IMR-90 (cell line): ENCODE measurements around the gene MPG. TPM values are rescaled to one million over a fixed set of nuclear protein-coding genes. Genes with fewer than 3 reads are reported as not detected.

Source experiments
- ATAC-seq: fragments of 200-7000 bp; cut with Tn5 transposase; 2 replicates; pipeline ENCODE4 v1.9.1; 2020; ENCODE audit warnings: low read depth, mild to moderate bottlenecking, moderate library complexity
- BruUV-seq: library from RNA; stranded (reverse); fragments of 400-500 nt; replicated peaks from 2 replicates; lab custom pipeline; 2021; lab: Mats Ljungman, UMichigan
- CTCF ChIA-PET: fragments of 300-600 bp; formaldehyde crosslinking; extraction: SDS; loops from one replicate; lab custom pipeline; 2021; ENCODE audit warnings: antibody characterized with exemption; lab: Yijun Ruan, JAX
- POLR2A ChIA-PET: fragments of 300-600 bp; sonication (Branson Sonifier 250); formaldehyde crosslinking; loops from one replicate; lab custom pipeline; 2022; ENCODE audit warnings: antibody characterized with exemption; ENCODE audit not compliant: unreplicated experiment; lab: Charles Lee
- DNase-seq: peaks from one replicate; pipeline ENCODE4 v3.0.0; 2013
- H2AFZ ChIP-seq: replicated peaks from 2 replicates; pipeline ENCODE3; 2013; ENCODE audit warnings: low read length, mild to moderate bottlenecking; ENCODE audit not compliant: poor library complexity
- H2AK5ac ChIP-seq: 2 replicates; pipeline ENCODE4 v1.6.1; 2013; ENCODE audit warnings: low read depth, low read length, inconsistent platforms
- H2AK9ac ChIP-seq: replicated peaks from 2 replicates; pipeline ENCODE3; 2013; ENCODE audit warnings: mild to moderate bottlenecking, low read depth, low read length, moderate library complexity; ENCODE audit not compliant: poor library complexity
- H2BK120ac ChIP-seq: 2 replicates; pipeline ENCODE4 v1.6.1; 2013; ENCODE audit warnings: low read depth, low read length, inconsistent platforms
- H2BK15ac ChIP-seq: 3 replicates; pipeline ENCODE4 v1.6.1; 2013; ENCODE audit warnings: low read depth, low read length, inconsistent platforms
- H2BK20ac ChIP-seq: 2 replicates; pipeline ENCODE4 v1.6.1; 2013; ENCODE audit warnings: low read depth, mild to moderate bottlenecking, inconsistent platforms, low read length, moderate library complexity
- H2BK5ac ChIP-seq: 2 replicates; pipeline ENCODE4 v1.6.1; 2013; ENCODE audit warnings: mild to moderate bottlenecking, low read depth, low read length, inconsistent platforms; ENCODE audit not compliant: poor library complexity, severe bottlenecking
- H3K14ac ChIP-seq: replicated peaks from 2 replicates; pipeline ENCODE4 v1.6.1; 2013; ENCODE audit warnings: low read depth, low read length, inconsistent platforms
- H3K18ac ChIP-seq: 2 replicates; pipeline ENCODE4 v1.6.1; 2013; ENCODE audit warnings: low read depth, low read length, control low read depth
- H3K23ac ChIP-seq: 2 replicates; pipeline ENCODE4 v1.6.1; 2013; ENCODE audit warnings: low read depth, low read length, inconsistent platforms
- H3K27ac ChIP-seq: 2 replicates; pipeline ENCODE4 v1.5.1; 2013; ENCODE audit warnings: mild to moderate bottlenecking, control low read depth, low read length; ENCODE audit not compliant: insufficient read depth
- H3K27me3 ChIP-seq: 2 replicates; pipeline ENCODE4 v1.6.1; 2013; ENCODE audit warnings: low read length; ENCODE audit not compliant: control insufficient read depth, insufficient read depth
- H3K36me3 ChIP-seq: 2 replicates; pipeline ENCODE4 v1.6.1; 2013; ENCODE audit warnings: low read length, mixed read lengths; ENCODE audit not compliant: control insufficient read depth, insufficient read depth
- H3K4ac ChIP-seq: 2 replicates; pipeline ENCODE4 v1.6.1; 2013; ENCODE audit warnings: low read depth, low read length, inconsistent platforms
- H3K4me1 ChIP-seq: 2 replicates; pipeline ENCODE4 v1.6.1; 2013; ENCODE audit warnings: low read length, mixed read lengths; ENCODE audit not compliant: control insufficient read depth, insufficient read depth
- H3K4me2 ChIP-seq: 2 replicates; pipeline ENCODE4 v1.6.1; 2013; ENCODE audit warnings: low read depth, mild to moderate bottlenecking, control low read depth, low read length, moderate library complexity
- H3K4me3 ChIP-seq: 2 replicates; pipeline ENCODE4 v1.5.1; 2013; ENCODE audit warnings: low read depth, mild to moderate bottlenecking, control low read depth, low read length, moderate library complexity; ENCODE audit not compliant: insufficient read depth
- H3K56ac ChIP-seq: 2 replicates; pipeline ENCODE4 v1.6.1; 2013; ENCODE audit warnings: low read length, inconsistent platforms; ENCODE audit not compliant: insufficient read depth; ENCODE audit errors: extremely low read depth
- H3K79me1 ChIP-seq, 2 experiments: 2 replicates each; pipeline ENCODE4 v1.6.1; 2013; ENCODE audit warnings: low read length in 2 of 2, inconsistent platforms in 1 of 2, low read depth in 1 of 2
- H3K9ac ChIP-seq: 2 replicates; pipeline ENCODE4 v1.6.1; 2013; ENCODE audit warnings: low read depth, low read length, control low read depth
- H3K9me1 ChIP-seq: 2 replicates; pipeline ENCODE4 v1.6.1; 2013; ENCODE audit warnings: low read length, inconsistent platforms; ENCODE audit not compliant: insufficient read depth
- H3K9me3 ChIP-seq: 2 replicates; pipeline ENCODE4 v1.6.1; 2013; ENCODE audit warnings: low read length; ENCODE audit not compliant: control insufficient read depth, insufficient read depth
- H4K20me1 ChIP-seq: 2 replicates; pipeline ENCODE4 v1.6.1; 2013; ENCODE audit warnings: low read length, inconsistent platforms; ENCODE audit not compliant: insufficient read depth
- H4K5ac ChIP-seq: 2 replicates; pipeline ENCODE4 v1.6.1; 2013; ENCODE audit warnings: mild to moderate bottlenecking, low read depth, low read length, control low read depth
- H4K8ac ChIP-seq, 2 experiments: 2 replicates each; pipeline ENCODE4 v1.6.1; 2013; ENCODE audit warnings: low read depth in 2 of 2, low read length in 2 of 2, control low read depth in 1 of 2, inconsistent platforms in 1 of 2
- H4K91ac ChIP-seq: 2 replicates; pipeline ENCODE4 v1.6.1; 2013; ENCODE audit warnings: low read depth, low read length, inconsistent platforms; ENCODE audit not compliant: insufficient read depth
- BHLHE40 ChIP-seq: fragments of 150-350 bp; IDR thresholded peaks from 2 replicates; pipeline ENCODE4 v1.6.1; 2016; ENCODE audit warnings: mild to moderate bottlenecking, low read depth, low read length
- CHD1 ChIP-seq: IDR thresholded peaks from 2 replicates; pipeline ENCODE4 v1.6.1; 2012; ENCODE audit warnings: low read depth, low read length, improper control_type of control experiment
- MAZ ChIP-seq: IDR thresholded peaks from 2 replicates; pipeline ENCODE4 v1.6.1; 2012; ENCODE audit warnings: low read depth, mild to moderate bottlenecking, low read length, improper control_type of control experiment, moderate library complexity, borderline replicate concordance
- RFX5 ChIP-seq: IDR thresholded peaks from 2 replicates; pipeline ENCODE4 v1.8.0; 2012; ENCODE audit warnings: low read depth, mild to moderate bottlenecking, low read length, moderate library complexity
- SMC3 ChIP-seq: fragments of 150-350 bp; IDR thresholded peaks from 2 replicates; pipeline ENCODE4 v1.6.1; 2016; ENCODE audit warnings: low read depth, mild to moderate bottlenecking, antibody characterized with exemption, low read length, moderate library complexity
- WGBS, 2 experiments: methylation state at CpG; one replicate each; pipeline versions ENCODE4 v1.1.5 to v1.1.7; 2013; ENCODE audit warnings: missing lambda C conversion rate in 2 of 2; ENCODE audit not compliant: insufficient read length in 1 of 2; ENCODE audit errors: extremely low coverage in 2 of 2; 5-methylcytosine and 5-hydroxymethylcytosine counted together
- dilution Hi-C: fragments of 300-500 bp; cut with HindIII; formaldehyde crosslinking; loops from one replicate; pipeline ENCODE4 v1.14.3; 2018; ENCODE audit warnings: low sequenced_read_pairs; ENCODE audit not compliant: unreplicated experiment
- in situ Hi-C: fragments of 300-500 bp; cut with MboI; formaldehyde crosslinking; loops from 3 replicates; pipeline ENCODE4 v1.14.3; 2019; ENCODE audit warnings: low sequenced_read_pairs, inconsistent platforms, mixed read lengths
- intact Hi-C: fragments of 100-400 bp; cut with micrococcal nuclease; formaldehyde crosslinking; loops from 2 replicates; pipeline ENCODE4 v1.10.0; 2022
- polyA plus RNA-seq, 3 experiments: library from polyadenylated mRNA; depleted of rRNA; stranded (reverse); fragments of >200 nt; gene quantifications; 2 replicates each; pipeline ENCODE4 v1.2.3, GENCODE V29; 2012; ENCODE audit warnings: low replicate concordance in 1 of 3
- total RNA-seq: library from RNA; depleted of rRNA; stranded (reverse); fragments of >200 nt; gene quantifications from 2 replicates; pipeline ENCODE4 v1.2.3, GENCODE V29; 2012

MPG gene
- total and polyA plus RNA-seq, 2 of the 4 experiments (the other 2 are of a cell fraction): 66.7 to 135 TPM

DNA sequence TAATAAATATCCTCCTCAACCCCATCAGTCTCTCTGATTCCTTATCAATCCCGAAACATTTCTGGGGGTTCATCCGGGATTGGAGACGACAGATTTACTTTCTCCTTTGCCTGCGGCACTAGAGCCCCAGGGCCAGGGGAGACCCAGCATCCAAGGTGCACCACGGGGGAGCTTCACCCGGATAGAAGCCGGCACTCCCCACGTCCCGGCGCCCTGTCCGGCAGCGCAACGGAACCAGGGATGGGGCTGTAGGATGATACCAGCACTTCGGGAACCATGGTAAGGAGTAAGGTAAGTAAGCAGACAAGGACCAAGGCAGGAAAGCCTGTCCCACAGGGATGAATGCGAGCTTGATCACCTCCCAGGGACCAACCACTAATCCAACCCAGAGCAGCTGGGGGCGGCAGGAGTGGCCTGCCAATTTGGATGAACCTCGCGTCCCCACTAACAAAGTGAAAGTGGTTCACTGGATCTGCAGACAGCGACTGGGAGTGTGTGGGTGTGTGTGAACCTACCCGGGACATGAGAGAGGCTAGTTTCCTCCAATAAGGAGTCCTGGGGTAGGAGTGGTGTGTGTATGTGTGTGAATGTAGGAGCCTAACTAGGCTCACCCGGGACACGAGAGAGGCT is 36.5 kb upstream of the MPG start:
- H3K4me1 ChIP-seq: peaks cover 5% of the 10 kb centered on the region; the same call in 1 of the 2 replicates
- H2AK5ac ChIP-seq: no peak overlapping the region
- no peak overlapping the region for H3K4me2 ChIP-seq
- H4K20me1 ChIP-seq: no peaks in the 10 kb centered on the region
- no peak overlapping the region for H3K18ac ChIP-seq
- H2BK120ac ChIP-seq: no peak overlapping the region
- no peak for ATAC-seq
- no TSS peak for BruUV-seq
- H3K9ac ChIP-seq: no peak overlapping the region
- intact Hi-C loops (no loop called here), in situ Hi-C loops (no loop called here), dilution Hi-C loops (no loop called here)
- no peak for DNase-seq
- H3K27ac ChIP-seq: no peak overlapping the region
- H2BK20ac ChIP-seq: no peak overlapping the region
- WGBS, 2 experiments: 95% methylated on average over 4 of the region's 22 CpGs; no CpG with 5 or more reads in 1 of the 2 experiments
- no peak overlapping the region for H4K91ac ChIP-seq
- no peak overlapping the region for H2BK15ac ChIP-seq
- no peaks in the 10 kb centered on the region for H3K9me3 ChIP-seq
- no peaks in the 10 kb centered on the region for H3K27me3 ChIP-seq
- no peak overlapping the region for H2AK9ac ChIP-seq
- no peak overlapping the region for H3K56ac ChIP-seq
- H3K14ac ChIP-seq: no peak overlapping the region
- TF ChIP-seq BHLHE40 (no peak), MAZ (no peak), CHD1 (no peak), SMC3 (no peak), RFX5 (no peak)
- H3K79me1 ChIP-seq: peaks cover 0 to 4% of the 10 kb centered on the region in 2 experiments; a peak in 1 of 4 replicates
- no peak overlapping the region for H2BK5ac ChIP-seq
- POLR2A ChIA-PET: no interaction called here
- no peak overlapping the region for H4K5ac ChIP-seq
- no peaks in the 10 kb centered on the region; the same call in 1 of the 2 replicates for H3K9me1 ChIP-seq
- H3K36me3 ChIP-seq: peaks cover 11% of the 10 kb centered on the region
- H3K23ac ChIP-seq: no peak overlapping the region
- no peak overlapping the region for H4K8ac ChIP-seq
- CTCF ChIA-PET: no interaction called here
- no peak overlapping the region for H2AFZ ChIP-seq
- no peak overlapping the region for H3K4me3 ChIP-seq
- no peak overlapping the region for H3K4ac ChIP-seq
